Sigmoid colon (tissue), 7 donors: ENCODE measurements around the gene KDM3B. TPM values are rescaled to one million over a fixed set of nuclear protein-coding genes. Genes with fewer than 3 reads are reported as not detected.

Experiments
- DNase-seq: peaks from one replicate; pipeline ENCODE4 v3.0.0-alpha.2; 2019
- H3K27ac ChIP-seq, 4 donors: fragments of 200-600 bp; sonication (generic); one replicate each; pipeline ENCODE4 v1.5.1; 2016 to 2019; ENCODE audit warnings: mild to moderate bottlenecking in 1 of 4
- H3K27me3 ChIP-seq, 3 donors: fragments of 200-600 bp; sonication (generic); one replicate each; pipeline ENCODE4 v1.5.1; 2019; ENCODE audit warnings: mild to moderate bottlenecking in 1 of 3
- H3K36me3 ChIP-seq, 4 donors: fragments of 200-600 bp; sonication (generic); one replicate each; pipeline ENCODE4 v1.5.1; 2016 to 2019
- H3K4me1 ChIP-seq, 4 donors: fragments of 200-600 bp; sonication (generic); one replicate each; pipeline ENCODE4 v1.5.1; 2017 to 2019
- H3K4me3 ChIP-seq, 4 donors: fragments of 200-600 bp; sonication (generic); one replicate each; pipeline ENCODE4 v1.5.1; 2017 to 2019; ENCODE audit warnings: mild to moderate bottlenecking in 2 of 4, moderate library complexity in 1 of 4
- H3K9me3 ChIP-seq, 4 donors: fragments of 200-600 bp in 3 of 4; sonication (generic) in 3 of 4; one replicate each; pipeline versions ENCODE4 v1.5.1 to v1.6.1; 2013 to 2019
- EP300 ChIP-seq, 4 donors: sonication (generic); formaldehyde crosslinking; IDR thresholded peaks; one replicate each; pipeline ENCODE4 v1.6.1; 2017; ENCODE audit warnings: antibody characterized with exemption in 4 of 4
- POLR2A ChIP-seq, 2 donors: fragments of 450-650 bp; IDR thresholded peaks; one replicate each; pipeline ENCODE4 v1.6.1; 2016; ENCODE audit warnings: antibody characterized with exemption in 2 of 2, mild to moderate bottlenecking in 2 of 2, moderate library complexity in 2 of 2
- POLR2AphosphoS5 ChIP-seq, 4 donors: sonication (generic); formaldehyde crosslinking; IDR thresholded peaks; one replicate each; pipeline ENCODE4 v1.6.1; 2017; ENCODE audit warnings: antibody characterized with exemption in 4 of 4
- WGBS, 2 donors: extraction: QIAGEN DNeasy Blood & Tissue Kit; methylation state at CpG; one replicate each; pipeline ENCODE4 v1.1.7; 2013; 5-methylcytosine and 5-hydroxymethylcytosine counted together
- intact Hi-C: fragments of 100-400 bp; cut with DNase I; formaldehyde crosslinking; loops from one replicate; pipeline ENCODE4 v1.15.1; 2023
- polyA plus RNA-seq, 3 donors: library from polyadenylated mRNA; stranded (reverse); fragments of 200-250 nt; gene quantifications; one replicate each; pipeline ENCODE4 v1.2.3, GENCODE V29; 2013
- total RNA-seq, 4 donors: library from RNA; depleted of rRNA; stranded (reverse); fragments of >200 nt; gene quantifications; one replicate each; pipeline ENCODE4 v1.1.0, GENCODE V29; 2016
- TF ChIP-seq, protein P1 (sequence below), 4 experiments: fragments of 450-650 bp in 3 of 4; fragments of 200-600 bp in 1 of 4; IDR thresholded peaks; one replicate each; pipeline ENCODE4 v1.5.1; 2016 to 2019; ENCODE audit warnings: antibody characterized with exemption in 4 of 4, mild to moderate bottlenecking in 3 of 4, moderate library complexity in 2 of 4
- donor health status: healthy with polysubstance abuse.
- donor health status: Bipolar disorder and iron deficiency.
- donor health status: healthy.

KDM3B gene
- total and polyA plus RNA-seq, 7 donors, result 16.2 to 69.6 (median 54.8) TPM

DNA sequence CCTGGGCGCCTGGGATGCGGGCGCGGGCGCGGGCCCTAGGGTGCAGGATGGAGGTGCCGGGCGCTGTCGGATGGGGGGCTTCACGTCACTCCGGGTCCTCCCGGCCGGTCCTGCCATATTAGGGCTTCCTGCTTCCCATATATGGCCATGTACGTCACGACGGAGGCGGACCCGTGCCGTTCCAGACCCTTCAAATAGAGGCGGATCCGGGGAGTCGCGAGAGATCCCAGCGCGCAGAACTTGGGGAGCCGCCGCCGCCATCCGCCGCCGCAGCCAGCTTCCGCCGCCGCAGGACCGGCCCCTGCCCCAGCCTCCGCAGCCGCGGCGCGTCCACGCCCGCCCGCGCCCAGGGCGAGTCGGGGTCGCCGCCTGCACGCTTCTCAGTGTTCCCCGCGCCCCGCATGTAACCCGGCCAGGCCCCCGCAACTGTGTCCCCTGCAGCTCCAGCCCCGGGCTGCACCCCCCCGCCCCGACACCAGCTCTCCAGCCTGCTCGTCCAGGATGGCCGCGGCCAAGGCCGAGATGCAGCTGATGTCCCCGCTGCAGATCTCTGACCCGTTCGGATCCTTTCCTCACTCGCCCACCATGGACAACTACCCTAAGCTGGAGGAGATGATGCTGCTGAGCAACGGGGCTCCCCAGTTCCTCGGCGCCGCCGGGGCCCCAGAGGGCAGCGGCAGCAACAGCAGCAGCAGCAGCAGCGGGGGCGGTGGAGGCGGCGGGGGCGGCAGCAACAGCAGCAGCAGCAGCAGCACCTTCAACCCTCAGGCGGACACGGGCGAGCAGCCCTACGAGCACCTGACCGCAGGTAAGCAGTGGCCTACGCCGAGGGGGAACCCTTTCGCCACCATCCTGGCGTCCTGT, 113.0 kb downstream of the KDM3B start, which contains the start of gene EGR1:
EGR1 (plus strand) TSS at position 219 of the 864 bp plus-strand sequence; CDS start at position 502, 283 bp downstream.
- Histone ChIP-seq H3K27me3 (no peaks in the 10 kb centered on the region), H3K9me3 (no peaks in the 10 kb centered on the region), H3K36me3 (no peaks in the 10 kb centered on the region), H3K27ac (peak within 1 kb of the TSS; percentile 96 to 99 (median 98)), H3K4me1 (peaks cover 0 to 32% (median 26%) of the 10 kb centered on the region in 4 donors), H3K4me3 (peak within 1 kb of the TSS; percentile 62 to 86 (median 76))
- peak; percentile 98 for DNase-seq
- TF ChIP-seq, protein P1, sequence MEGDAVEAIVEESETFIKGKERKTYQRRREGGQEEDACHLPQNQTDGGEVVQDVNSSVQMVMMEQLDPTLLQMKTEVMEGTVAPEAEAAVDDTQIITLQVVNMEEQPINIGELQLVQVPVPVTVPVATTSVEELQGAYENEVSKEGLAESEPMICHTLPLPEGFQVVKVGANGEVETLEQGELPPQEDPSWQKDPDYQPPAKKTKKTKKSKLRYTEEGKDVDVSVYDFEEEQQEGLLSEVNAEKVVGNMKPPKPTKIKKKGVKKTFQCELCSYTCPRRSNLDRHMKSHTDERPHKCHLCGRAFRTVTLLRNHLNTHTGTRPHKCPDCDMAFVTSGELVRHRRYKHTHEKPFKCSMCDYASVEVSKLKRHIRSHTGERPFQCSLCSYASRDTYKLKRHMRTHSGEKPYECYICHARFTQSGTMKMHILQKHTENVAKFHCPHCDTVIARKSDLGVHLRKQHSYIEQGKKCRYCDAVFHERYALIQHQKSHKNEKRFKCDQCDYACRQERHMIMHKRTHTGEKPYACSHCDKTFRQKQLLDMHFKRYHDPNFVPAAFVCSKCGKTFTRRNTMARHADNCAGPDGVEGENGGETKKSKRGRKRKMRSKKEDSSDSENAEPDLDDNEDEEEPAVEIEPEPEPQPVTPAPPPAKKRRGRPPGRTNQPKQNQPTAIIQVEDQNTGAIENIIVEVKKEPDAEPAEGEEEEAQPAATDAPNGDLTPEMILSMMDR (IDR thresholded peaks at IDR 0.05), result peak in 2 of 4 experiments; percentile 11 to 13
- TF ChIP-seq EP300 (IDR thresholded peaks at IDR 0.05) (no peak), POLR2AphosphoS5 (IDR thresholded peaks at IDR 0.05) (peak; percentile 89 to 98 (median 94)), POLR2A (IDR thresholded peaks at IDR 0.05) (peak; percentile 41 to 49)
- intact Hi-C loops, result loop anchor here (2.0 kb wide), 1 partner anchor 77 kb away; the partner anchor contains the start of gene ETF1
- WGBS, 2 donors, result 0 to 1% methylated on average over 85 of the region's 85 CpGs

DNA sequence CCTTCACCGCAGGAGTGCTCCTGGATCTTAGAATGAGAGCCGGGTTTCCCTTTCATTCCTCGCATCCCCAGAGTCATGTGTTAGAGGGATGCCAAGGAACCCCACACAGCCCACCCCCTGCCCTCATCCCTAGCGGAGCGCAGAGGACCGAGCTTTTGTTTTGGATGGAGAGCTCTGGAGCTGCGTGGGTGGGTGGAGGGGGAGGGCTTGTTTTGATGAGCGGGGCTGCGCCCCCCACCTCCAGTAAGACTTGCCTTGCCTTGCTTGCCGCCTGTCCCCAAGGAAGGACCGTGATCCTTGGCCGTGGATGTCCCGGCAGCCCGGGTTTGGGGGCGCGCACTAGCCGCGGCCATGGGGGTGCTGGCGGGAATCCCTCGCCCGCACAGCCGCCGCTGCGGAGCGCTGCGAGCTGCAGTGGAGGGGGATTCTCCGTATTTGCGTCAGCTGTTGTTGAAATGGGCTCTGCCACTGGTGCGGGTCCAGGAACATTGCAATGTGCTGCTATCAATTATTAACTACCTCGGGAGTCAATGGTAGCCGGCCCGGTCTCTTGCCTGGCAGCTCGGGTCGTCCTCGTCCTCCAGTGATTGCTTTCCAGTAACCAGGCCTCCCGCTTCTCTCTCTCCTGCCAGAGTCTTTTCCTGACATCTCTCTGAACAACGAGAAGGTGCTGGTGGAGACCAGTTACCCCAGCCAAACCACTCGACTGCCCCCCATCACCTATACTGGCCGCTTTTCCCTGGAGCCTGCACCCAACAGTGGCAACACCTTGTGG, 113.8 kb downstream of the KDM3B start:
- Histone ChIP-seq H3K4me3 (peak overlapping the region; percentile 62 to 86 (median 76)), H3K36me3 (no peaks in the 10 kb centered on the region), H3K27ac (peak overlapping the region in 3 of 4 donors; percentile 96 to 99 (median 97)), H3K9me3 (no peaks in the 10 kb centered on the region), H3K4me1 (peaks cover 0 to 32% (median 24%) of the 10 kb centered on the region in 4 donors), H3K27me3 (no peaks in the 10 kb centered on the region)
- WGBS, 2 donors, result 6 to 20% methylated on average over 39 of the region's 39 CpGs
- TF ChIP-seq, protein P1 (IDR thresholded peaks at IDR 0.05), result no peak
- peak in 3 of 4 donors; percentile 7 to 34 (median 21) for TF ChIP-seq POLR2AphosphoS5 (IDR thresholded peaks at IDR 0.05)
- no peak for TF ChIP-seq EP300 (IDR thresholded peaks at IDR 0.05)
- TF ChIP-seq POLR2A (IDR thresholded peaks at IDR 0.05), result no peak
- no peak for DNase-seq
- intact Hi-C loops, result no loop called here

DNA sequence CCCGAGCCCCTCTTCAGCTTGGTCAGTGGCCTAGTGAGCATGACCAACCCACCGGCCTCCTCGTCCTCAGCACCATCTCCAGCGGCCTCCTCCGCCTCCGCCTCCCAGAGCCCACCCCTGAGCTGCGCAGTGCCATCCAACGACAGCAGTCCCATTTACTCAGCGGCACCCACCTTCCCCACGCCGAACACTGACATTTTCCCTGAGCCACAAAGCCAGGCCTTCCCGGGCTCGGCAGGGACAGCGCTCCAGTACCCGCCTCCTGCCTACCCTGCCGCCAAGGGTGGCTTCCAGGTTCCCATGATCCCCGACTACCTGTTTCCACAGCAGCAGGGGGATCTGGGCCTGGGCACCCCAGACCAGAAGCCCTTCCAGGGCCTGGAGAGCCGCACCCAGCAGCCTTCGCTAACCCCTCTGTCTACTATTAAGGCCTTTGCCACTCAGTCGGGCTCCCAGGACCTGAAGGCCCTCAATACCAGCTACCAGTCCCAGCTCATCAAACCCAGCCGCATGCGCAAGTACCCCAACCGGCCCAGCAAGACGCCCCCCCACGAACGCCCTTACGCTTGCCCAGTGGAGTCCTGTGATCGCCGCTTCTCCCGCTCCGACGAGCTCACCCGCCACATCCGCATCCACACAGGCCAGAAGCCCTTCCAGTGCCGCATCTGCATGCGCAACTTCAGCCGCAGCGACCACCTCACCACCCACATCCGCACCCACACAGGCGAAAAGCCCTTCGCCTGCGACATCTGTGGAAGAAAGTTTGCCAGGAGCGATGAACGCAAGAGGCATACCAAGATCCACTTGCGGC, 114.6 kb downstream of the KDM3B start:
- intact Hi-C loops, result no loop called here

More for the DNA sequence above, 114.6 kb downstream of the KDM3B start:
- Histone ChIP-seq H3K4me1 (peaks cover 0 to 32% (median 23%) of the 10 kb centered on the region in 4 donors), H3K36me3 (no peaks in the 10 kb centered on the region), H3K27me3 (no peaks in the 10 kb centered on the region), H3K9me3 (no peaks in the 10 kb centered on the region), H3K27ac (peak overlapping the region in 3 of 4 donors; percentile 96 to 99 (median 97)), H3K4me3 (peak overlapping the region; percentile 62 to 86 (median 76))
- 94 to 95% methylated on average over 45 of the region's 45 CpGs for WGBS, 2 donors
- no peak for DNase-seq
- TF ChIP-seq POLR2A (IDR thresholded peaks at IDR 0.05) (no peak), EP300 (IDR thresholded peaks at IDR 0.05) (no peak), POLR2AphosphoS5 (IDR thresholded peaks at IDR 0.05) (peak in 3 of 4 donors; percentile 7 to 57 (median 41))
- TF ChIP-seq, protein P1 (IDR thresholded peaks at IDR 0.05), result no peak
